Caco-2 (cell line): ENCODE measurements around the gene MRPL50. TPM values are rescaled to one million over a fixed set of nuclear protein-coding genes. Genes with fewer than 3 reads are reported as not detected.

ENCODE experiments used
- BruUV-seq: library from RNA; stranded (reverse); fragments of 400-500 nt; replicated peaks from 2 replicates; lab custom pipeline; 2021; lab: Mats Ljungman, UMichigan
- CTCF ChIA-PET: fragments of 300-600 bp; sonication (Branson Sonifier 250); formaldehyde crosslinking; loops from one replicate; lab custom pipeline; 2022; ENCODE audit warnings: antibody characterized with exemption; lab: Charles Lee
- POLR2A ChIA-PET: fragments of 300-600 bp; sonication (Branson Sonifier 250); formaldehyde crosslinking; loops from one replicate; lab custom pipeline; 2022; ENCODE audit warnings: antibody characterized with exemption; lab: Charles Lee
- DNase-seq, 2 experiments: peaks; one replicate each; pipeline versions ENCODE4 v3.0.0 to v3.0.0-alpha.2; 2020 to 2022
- H3K27me3 ChIP-seq: replicated peaks from 2 replicates; pipeline ENCODE4 v1.6.0; 2011; ENCODE audit warnings: low read length; ENCODE audit not compliant: control insufficient read depth, insufficient read depth
- H3K36me3 ChIP-seq: 2 replicates; pipeline ENCODE4 v1.5.1; 2011; ENCODE audit warnings: low read length; ENCODE audit not compliant: control insufficient read depth, insufficient read depth
- H3K4me1 ChIP-seq: fragments of 250-450 bp; sonication (Bioruptor Pico); 2 replicates; pipeline ENCODE4 v1.5.1; 2020; ENCODE audit warnings: mild to moderate bottlenecking
- H3K4me3 ChIP-seq: 2 replicates; pipeline ENCODE4 v1.5.1; 2011; ENCODE audit warnings: low read depth, mild to moderate bottlenecking, control low read depth, low read length
- H3K9me3 ChIP-seq: fragments of 250-450 bp; sonication (Bioruptor Pico); 2 replicates; pipeline ENCODE4 v1.5.1; 2020; ENCODE audit warnings: mild to moderate bottlenecking, moderate library complexity
- H3K27ac Mint-ChIP-seq: one replicate; pipeline ENCODE4 v1.8.0; 2022; ENCODE audit warnings: mixed read lengths; ENCODE audit not compliant: unreplicated experiment
- H3K27me3 Mint-ChIP-seq: one replicate; pipeline ENCODE4 v1.8.0; 2022; ENCODE audit warnings: mixed read lengths; ENCODE audit not compliant: insufficient read depth, unreplicated experiment
- H3K36me3 Mint-ChIP-seq: one replicate; pipeline ENCODE4 v1.8.0; 2022; ENCODE audit warnings: mild to moderate bottlenecking, mixed read lengths; ENCODE audit not compliant: insufficient read depth, unreplicated experiment
- H3K4me1 Mint-ChIP-seq: one replicate; pipeline ENCODE4 v1.8.0; 2022; ENCODE audit warnings: low read depth, mixed read lengths; ENCODE audit not compliant: unreplicated experiment
- H3K4me3 Mint-ChIP-seq: one replicate; pipeline ENCODE4 v1.8.0; 2022; ENCODE audit warnings: mild to moderate bottlenecking, moderate library complexity, mixed read lengths; ENCODE audit not compliant: unreplicated experiment
- H3K9me3 Mint-ChIP-seq: one replicate; pipeline ENCODE4 v1.8.0; 2022; ENCODE audit warnings: mixed read lengths; ENCODE audit not compliant: unreplicated experiment
- CTCF ChIP-seq, 2 experiments: fragments of 200-600 bp in 1 of 2; IDR thresholded peaks; 1 replicate in 1 of 2; 2 replicates in 1 of 2; pipeline versions ENCODE4 v1.5.1 to v1.8.0; 2011 to 2022; ENCODE audit warnings: antibody characterized with exemption in 1 of 2, control low read depth in 1 of 2, inconsistent platforms in 1 of 2, low read depth in 1 of 2, low read length in 1 of 2, mild to moderate bottlenecking in 1 of 2, moderate library complexity in 1 of 2; ENCODE audit not compliant: insufficient read depth in 1 of 2, severe bottlenecking in 1 of 2, unreplicated experiment in 1 of 2
- intact Hi-C: fragments of 100-400 bp; cut with micrococcal nuclease; formaldehyde crosslinking; loops from one replicate; pipeline ENCODE4 v1.10.0; 2022; ENCODE audit not compliant: unreplicated experiment
- total RNA-seq: library from RNA; stranded (reverse); gene quantifications from 2 replicates; pipeline ENCODE4 v1.2.3, GENCODE V29; 2022

MRPL50 gene
- total RNA-seq, 1 experiment from 2014 or later: 15.6 TPM

- Histone ChIP-seq H3K4me3 (no peak overlapping the region), H3K36me3 (no peaks in the 10 kb centered on the region), H3K9me3 (0 out of 2 replicates have a peak, but pooled peaks cover 9% of the 10 kb centered on the region), H3K4me1 (peaks cover 32% of the 10 kb centered on the region), H3K27me3 (no peaks in the 10 kb centered on the region)
- CTCF ChIA-PET: no interaction called here
- POLR2A ChIA-PET: no interaction called here
- intact Hi-C loops: no loop called here
- H3K9me3 Mint-ChIP-seq: peaks cover 18% of the 10 kb centered on the region
- H3K36me3 Mint-ChIP-seq: peaks cover 6% of the 10 kb centered on the region
- no peak for DNase-seq
- no peak for TF ChIP-seq CTCF (IDR thresholded peaks at IDR 0.05; ENCODE audit: insufficient read depth in 1 of 2, low read depth in 1 of 2, low read length in 1 of 2, severe bottlenecking in 1 of 2, unreplicated experiment in 1 of 2)
- no peaks in the 10 kb centered on the region for H3K27me3 Mint-ChIP-seq
- no TSS peak for BruUV-seq
- H3K27ac Mint-ChIP-seq: no peak overlapping the region
- peaks cover 19% of the 10 kb centered on the region for H3K4me1 Mint-ChIP-seq
- H3K4me3 Mint-ChIP-seq: no peak overlapping the region
Measured at GRCh38 chr9:101350285-101350684, 48.1 kb downstream of the MRPL50 start.

GRCh38 chr9:101342595-101342994 lies 55.8 kb downstream of the MRPL50 start:
- POLR2A ChIA-PET: no interaction called here
- no peaks in the 10 kb centered on the region for H3K27me3 ChIP-seq
- no peaks in the 10 kb centered on the region for H3K27me3 Mint-ChIP-seq
- intact Hi-C loops: no loop called here
- H3K9me3 Mint-ChIP-seq: peaks cover 14% of the 10 kb centered on the region
- H3K4me3 Mint-ChIP-seq: no peak overlapping the region
- TF ChIP-seq CTCF (IDR thresholded peaks at IDR 0.05; ENCODE audit: insufficient read depth in 1 of 2, low read depth in 1 of 2, low read length in 1 of 2, severe bottlenecking in 1 of 2, unreplicated experiment in 1 of 2): no peak
- H3K36me3 ChIP-seq: no peaks in the 10 kb centered on the region
- no TSS peak for BruUV-seq
- no peaks in the 10 kb centered on the region for H3K4me1 Mint-ChIP-seq
- no peaks in the 10 kb centered on the region for H3K36me3 Mint-ChIP-seq
- CTCF ChIA-PET: no interaction called here
- no peaks in the 10 kb centered on the region for H3K9me3 ChIP-seq
- DNase-seq: no peak
- no peak overlapping the region for H3K27ac Mint-ChIP-seq
- H3K4me3 ChIP-seq: no peak overlapping the region
- H3K4me1 ChIP-seq: no peaks in the 10 kb centered on the region

GRCh38 chr9:101341958-101342357 lies 56.5 kb downstream of the MRPL50 start:
- CTCF ChIA-PET: no interaction called here

More at GRCh38 chr9:101341958-101342357, 56.5 kb downstream of the MRPL50 start:
- Histone ChIP-seq H3K27me3 (no peaks in the 10 kb centered on the region), H3K4me3 (no peak overlapping the region), H3K9me3 (no peaks in the 10 kb centered on the region), H3K36me3 (no peaks in the 10 kb centered on the region), H3K4me1 (no peaks in the 10 kb centered on the region)
- intact Hi-C loops: no loop called here
- no peak for TF ChIP-seq CTCF (IDR thresholded peaks at IDR 0.05; ENCODE audit: insufficient read depth in 1 of 2, low read depth in 1 of 2, low read length in 1 of 2, severe bottlenecking in 1 of 2, unreplicated experiment in 1 of 2)
- BruUV-seq: no TSS peak
- no peaks in the 10 kb centered on the region for H3K27me3 Mint-ChIP-seq
- POLR2A ChIA-PET: no interaction called here
- no peak for DNase-seq
- peaks cover 14% of the 10 kb centered on the region for H3K9me3 Mint-ChIP-seq
- no peaks in the 10 kb centered on the region for H3K36me3 Mint-ChIP-seq
- H3K27ac Mint-ChIP-seq: no peak overlapping the region
- H3K4me3 Mint-ChIP-seq: no peak overlapping the region
- no peaks in the 10 kb centered on the region for H3K4me1 Mint-ChIP-seq

Other genes starting within 250 kb of the MRPL50 start
- gene BAAT, start 13.6 kb downstream of the MRPL50 start, total RNA-seq: 1.1 and 1.3 TPM in 2 replicates
- gene ZNF189, start 233 bp upstream of the MRPL50 start, total RNA-seq: 15.3 and 17.3 TPM in 2 replicates
- 0.18 TPM in 1 of 2 replicates, not detected in the other for gene ALDOB, start 37.2 kb upstream of the MRPL50 start, total RNA-seq
- 35.4 and 37.4 TPM in 2 replicates for gene RNF20, start 135.2 kb upstream of the MRPL50 start, total RNA-seq
- gene PPP3R2, start 196.4 kb upstream of the MRPL50 start, total RNA-seq: not detected in 2 replicates